Measurements from ENCODE around the gene SLC35A3. TPM values are rescaled to one million over a fixed set of nuclear protein-coding genes. Genes with fewer than 3 reads are reported as not detected.

The SLC35A3 gene
- total and polyA plus RNA-seq, 2 of the 4 experiments (the other 2 are of a cell fraction), result 9.6 to 13.6 TPM

- H4K91ac ChIP-seq (ENCODE audit: insufficient read depth, low read depth, low read length), result no peak overlapping the region
- no peak overlapping the region for H3K27ac ChIP-seq (ENCODE audit: insufficient read depth, low read length)
- in situ Hi-C loops (cut with MboI; ENCODE audit: low sequenced_read_pairs) (no loop called here), intact Hi-C loops (cut with micrococcal nuclease) (no loop called here), dilution Hi-C loops (cut with HindIII; ENCODE audit: low sequenced_read_pairs, unreplicated experiment) (no loop called here)
- no peak overlapping the region for H2BK5ac ChIP-seq (ENCODE audit: low read depth, low read length, poor library complexity, severe bottlenecking)
- CTCF ChIA-PET, result no interaction called here
- no peak for TF ChIP-seq BHLHE40 (IDR thresholded peaks at IDR 0.05; ENCODE audit: low read depth, low read length)
- no peak for TF ChIP-seq NFE2L2 (IDR thresholded peaks at IDR 0.05; ENCODE audit: low read depth, low read length)
- TF ChIP-seq RCOR1 (IDR thresholded peaks at IDR 0.05; ENCODE audit: insufficient replicate concordance, low read length), result no peak
- no peak for TF ChIP-seq POLR2A (IDR thresholded peaks at IDR 0.05; ENCODE audit: low read depth, low read length)
- no peak for TF ChIP-seq MXI1 (IDR thresholded peaks at IDR 0.05; ENCODE audit: borderline replicate concordance, low read depth, low read length)
- TF ChIP-seq CEBPB (IDR thresholded peaks at IDR 0.05; ENCODE audit: low read depth, low read length), result no peak
- TF ChIP-seq, protein P1, sequence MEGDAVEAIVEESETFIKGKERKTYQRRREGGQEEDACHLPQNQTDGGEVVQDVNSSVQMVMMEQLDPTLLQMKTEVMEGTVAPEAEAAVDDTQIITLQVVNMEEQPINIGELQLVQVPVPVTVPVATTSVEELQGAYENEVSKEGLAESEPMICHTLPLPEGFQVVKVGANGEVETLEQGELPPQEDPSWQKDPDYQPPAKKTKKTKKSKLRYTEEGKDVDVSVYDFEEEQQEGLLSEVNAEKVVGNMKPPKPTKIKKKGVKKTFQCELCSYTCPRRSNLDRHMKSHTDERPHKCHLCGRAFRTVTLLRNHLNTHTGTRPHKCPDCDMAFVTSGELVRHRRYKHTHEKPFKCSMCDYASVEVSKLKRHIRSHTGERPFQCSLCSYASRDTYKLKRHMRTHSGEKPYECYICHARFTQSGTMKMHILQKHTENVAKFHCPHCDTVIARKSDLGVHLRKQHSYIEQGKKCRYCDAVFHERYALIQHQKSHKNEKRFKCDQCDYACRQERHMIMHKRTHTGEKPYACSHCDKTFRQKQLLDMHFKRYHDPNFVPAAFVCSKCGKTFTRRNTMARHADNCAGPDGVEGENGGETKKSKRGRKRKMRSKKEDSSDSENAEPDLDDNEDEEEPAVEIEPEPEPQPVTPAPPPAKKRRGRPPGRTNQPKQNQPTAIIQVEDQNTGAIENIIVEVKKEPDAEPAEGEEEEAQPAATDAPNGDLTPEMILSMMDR (conservative IDR thresholded peaks at IDR 0.05; ENCODE audit: low read depth, low read length), result no peak
- no peak for TF ChIP-seq RFX5 (IDR thresholded peaks at IDR 0.05; ENCODE audit: low read depth, low read length)
- no peak for TF ChIP-seq RAD21 (IDR thresholded peaks at IDR 0.05; ENCODE audit: low read length)
- no peak for TF ChIP-seq FOS (IDR thresholded peaks at IDR 0.05; ENCODE audit: low read depth, low read length)
- H4K20me1 ChIP-seq (ENCODE audit: insufficient read depth, low read length), result no peaks in the 10 kb centered on the region
- no peak overlapping the region for H4K5ac ChIP-seq (ENCODE audit: low read depth, low read length)
- H2AK9ac ChIP-seq (replicated peaks; ENCODE audit: low read depth, low read length, poor library complexity), result no peak overlapping the region
- no peaks in the 10 kb centered on the region for H3K79me1 ChIP-seq (ENCODE audit: low read depth in 1 of 2, low read length in 2 of 2)
- no peak overlapping the region for H4K8ac ChIP-seq (ENCODE audit: low read depth in 2 of 2, low read length in 2 of 2)
- no peaks in the 10 kb centered on the region for H3K27me3 ChIP-seq (ENCODE audit: control insufficient read depth, insufficient read depth, low read length)
- POLR2A ChIA-PET (ENCODE audit: unreplicated experiment), result no interaction called here
- no CpG with 5 or more reads among the region's 1 CpG for WGBS, 2 experiments (ENCODE audit: extremely low coverage in 2 of 2, insufficient read length in 1 of 2)
- no peak overlapping the region for H3K4ac ChIP-seq (ENCODE audit: low read depth, low read length)
- no peak overlapping the region for H2BK120ac ChIP-seq (ENCODE audit: low read depth, low read length)
- no peak for ATAC-seq (ENCODE audit: low read depth)
- H3K9me1 ChIP-seq (ENCODE audit: insufficient read depth, low read length), result 0 out of 2 replicates have a peak, but pooled peaks cover 3% of the 10 kb centered on the region
- H3K18ac ChIP-seq (ENCODE audit: low read depth, low read length), result no peak overlapping the region
- no peak overlapping the region for H3K9ac ChIP-seq (ENCODE audit: low read depth, low read length)
- DNase-seq, result no peak
- no peak overlapping the region for H3K4me3 ChIP-seq (ENCODE audit: insufficient read depth, low read depth, low read length)
- H2AK5ac ChIP-seq (ENCODE audit: low read depth, low read length), result no peak overlapping the region
- H2BK20ac ChIP-seq (ENCODE audit: low read depth, low read length), result no peak overlapping the region
- no peak overlapping the region for H3K23ac ChIP-seq (ENCODE audit: low read depth, low read length)
- BruUV-seq (replicated peaks), result no TSS peak
- H3K14ac ChIP-seq (replicated peaks; ENCODE audit: low read depth, low read length), result no peak overlapping the region
- no peak overlapping the region for H3K56ac ChIP-seq (ENCODE audit: extremely low read depth, insufficient read depth, low read length)
- H2AFZ ChIP-seq (replicated peaks; ENCODE audit: low read length, poor library complexity), result no peak overlapping the region
- no peak overlapping the region for H3K4me2 ChIP-seq (ENCODE audit: low read depth, low read length)
- H3K4me1 ChIP-seq (ENCODE audit: control insufficient read depth, insufficient read depth, low read length), result no peaks in the 10 kb centered on the region; the same call in 1 of the 2 replicates
- H2BK15ac ChIP-seq (ENCODE audit: low read depth, low read length), result no peak overlapping the region
- H3K9me3 ChIP-seq (ENCODE audit: control insufficient read depth, insufficient read depth, low read length), result no peaks in the 10 kb centered on the region
- no peaks in the 10 kb centered on the region for H3K36me3 ChIP-seq (ENCODE audit: control insufficient read depth, insufficient read depth, low read length)
Observed at GRCh38 chr1:99957818-99958217, 12.0 kb upstream of the SLC35A3 start.
